ENCODE results near the gene MORN2. TPM values are rescaled to one million over a fixed set of nuclear protein-coding genes. Genes with fewer than 3 reads are reported as not detected.

The MORN2 gene
- total and polyA plus RNA-seq, 12 donors: 17.0 to 74.1 (median 26.5) TPM

DNA sequence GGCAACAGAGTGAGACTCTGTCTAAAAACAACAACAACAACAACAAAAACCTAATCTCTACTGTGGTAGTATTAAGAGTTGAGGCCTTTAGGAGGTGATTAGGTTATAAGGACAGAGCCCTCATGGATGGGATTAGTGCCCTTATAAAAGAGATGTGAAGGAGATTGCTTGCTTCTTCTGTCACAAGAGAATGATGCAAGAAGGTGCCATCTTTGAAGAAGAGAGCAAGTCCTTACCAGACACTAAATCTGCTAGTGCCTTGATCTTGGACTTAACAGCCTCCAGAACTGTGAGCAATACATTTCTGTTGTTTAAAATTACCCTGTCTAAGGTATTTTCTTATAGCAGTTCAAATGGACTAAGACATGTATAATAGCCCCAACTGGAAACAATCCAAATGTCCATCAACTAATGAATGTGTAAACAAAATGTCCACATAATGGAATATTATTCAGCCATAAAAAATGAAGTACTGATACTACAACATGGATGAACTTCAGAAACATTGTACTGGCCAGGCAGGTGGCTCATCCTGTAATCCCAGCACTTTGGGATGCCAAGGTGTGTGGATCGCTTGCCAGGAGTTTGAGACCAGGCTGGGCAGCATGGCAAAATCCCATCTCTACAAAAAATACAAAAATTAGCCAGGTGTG is 12.3 kb downstream of the MORN2 start:
- WGBS, 4 donors: 93 to 100% (median 100%) methylated on average over 1 of the region's 1 CpG
- no peaks in the 10 kb centered on the region for H3K27me3 ChIP-seq
- H3K4me3 ChIP-seq: no peak overlapping the region
- no peaks in the 10 kb centered on the region for H3K4me1 ChIP-seq (replicated peaks in 1 of 2)
- no peak for TF ChIP-seq CTCF (IDR thresholded peaks at IDR 0.05)
- TF ChIP-seq POLR2A (IDR thresholded peaks at IDR 0.05): no peak
- no peaks in the 10 kb centered on the region for H3K9me3 ChIP-seq (replicated peaks in 1 of 3)
- intact Hi-C loops (cut with DNase I): no loop called here
- no peak for DNase-seq
- no peaks in the 10 kb centered on the region for H3K36me3 ChIP-seq (replicated peaks in 1 of 2)
- no peak overlapping the region for H3K27ac ChIP-seq

DNA sequence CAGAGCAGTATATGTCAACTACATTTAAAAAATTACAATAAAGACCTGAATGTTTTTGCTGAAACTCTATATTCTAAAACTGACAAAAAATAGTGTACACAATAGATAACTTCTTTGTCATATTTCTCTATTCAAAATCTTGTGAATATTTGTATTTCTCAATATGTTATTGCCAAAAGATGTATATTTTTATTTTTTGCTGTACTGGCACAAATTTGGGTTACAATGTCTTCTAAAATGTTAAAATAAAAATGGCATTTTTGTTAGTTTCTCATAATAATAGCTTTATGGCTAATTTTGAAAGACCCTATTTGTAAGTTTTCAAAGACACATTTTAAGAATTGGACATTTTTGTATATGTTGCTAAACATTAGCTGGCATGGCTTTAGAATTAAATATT is 13.3 kb downstream of the MORN2 start:
- H3K4me3 ChIP-seq: no peak overlapping the region
- H3K9me3 ChIP-seq (replicated peaks in 1 of 3): no peaks in the 10 kb centered on the region
- intact Hi-C loops (cut with DNase I): no loop called here
- no peak overlapping the region for H3K27ac ChIP-seq
- no peaks in the 10 kb centered on the region for H3K27me3 ChIP-seq
- no peaks in the 10 kb centered on the region for H3K36me3 ChIP-seq (replicated peaks in 1 of 2)
- TF ChIP-seq CTCF (IDR thresholded peaks at IDR 0.05): no peak
- no peak for TF ChIP-seq POLR2A (IDR thresholded peaks at IDR 0.05)
- H3K4me1 ChIP-seq (replicated peaks in 1 of 2): no peaks in the 10 kb centered on the region
- DNase-seq: no peak

DNA sequence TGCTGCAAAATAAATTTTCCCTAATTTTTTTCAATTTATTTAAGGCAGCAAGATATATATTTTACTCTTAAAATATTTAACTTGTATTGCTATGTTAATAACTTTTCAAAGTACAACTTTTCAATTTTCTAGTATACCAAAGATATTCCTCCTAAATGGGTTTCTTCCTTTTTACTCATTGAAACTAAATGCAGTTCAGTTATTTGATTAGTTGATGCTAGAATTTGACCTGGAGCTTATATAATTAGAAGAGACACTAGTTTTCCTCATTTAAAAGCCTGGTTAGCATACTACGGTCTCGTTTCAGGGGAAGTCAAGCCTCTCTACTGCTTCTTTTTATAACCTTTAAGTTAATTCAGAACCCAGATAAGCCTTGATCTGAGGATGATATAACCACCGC is 13.8 kb downstream of the MORN2 start, which contains the start of gene ARHGEF33:
TSS of gene ARHGEF33 (plus strand) at position 301 of the 400 bp plus-strand sequence. CDS start 29,573 bp downstream, outside the sequence.
- 87 to 90% (median 89%) methylated on average over 3 of the region's 3 CpGs for WGBS, 4 donors
- intact Hi-C loops (cut with DNase I): no loop called here
- no peak within 1 kb of the TSS for H3K4me3 ChIP-seq
- H3K27ac ChIP-seq: no peak within 1 kb of the TSS
- no peak for DNase-seq
- no peaks in the 10 kb centered on the region for H3K9me3 ChIP-seq (replicated peaks in 1 of 3)
- TF ChIP-seq CTCF (IDR thresholded peaks at IDR 0.05): no peak
- TF ChIP-seq POLR2A (IDR thresholded peaks at IDR 0.05): no peak
- no peaks in the 10 kb centered on the region for H3K4me1 ChIP-seq (replicated peaks in 1 of 2)
- no peaks in the 10 kb centered on the region for H3K27me3 ChIP-seq
- H3K36me3 ChIP-seq (replicated peaks in 1 of 2): no peaks in the 10 kb centered on the region

DNA sequence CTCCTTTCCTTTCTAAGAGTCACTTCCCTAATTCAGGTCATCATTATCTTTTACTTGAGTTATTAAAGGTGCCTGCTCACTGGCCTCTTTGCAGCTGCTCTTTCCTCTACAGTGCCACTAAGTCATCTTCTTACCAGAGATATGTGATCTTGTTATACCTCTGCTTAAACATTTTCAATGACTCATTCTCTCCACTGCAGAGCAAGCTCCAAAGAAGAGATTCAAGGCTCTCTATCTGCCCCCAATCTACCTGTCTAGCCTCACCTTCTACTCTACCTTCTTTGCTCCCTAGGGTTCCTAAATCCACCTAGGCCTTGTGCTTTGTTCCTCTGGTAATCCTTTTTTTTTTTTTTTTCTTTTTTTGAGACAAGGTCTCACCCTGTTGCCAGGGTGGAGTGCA is 17.0 kb downstream of the MORN2 start:
- H3K27me3 ChIP-seq: no peaks in the 10 kb centered on the region
- TF ChIP-seq CTCF (IDR thresholded peaks at IDR 0.05) (no peak), POLR2A (IDR thresholded peaks at IDR 0.05) (no peak)
- no peak overlapping the region for H3K27ac ChIP-seq
- H3K4me3 ChIP-seq: no peak overlapping the region
- no peaks in the 10 kb centered on the region for H3K9me3 ChIP-seq (replicated peaks in 1 of 3)
- intact Hi-C loops (cut with DNase I): no loop called here
- H3K36me3 ChIP-seq (replicated peaks in 1 of 2): no peaks in the 10 kb centered on the region
- DNase-seq: no peak
- H3K4me1 ChIP-seq (replicated peaks in 1 of 2): no peaks in the 10 kb centered on the region
